Astrocyte (in vitro differentiated cells and primary cell): ENCODE measurements around the gene TSC1.

Experiments used
- CTCF ChIP-seq: IDR thresholded peaks from 2 replicates; pipeline ENCODE4 v1.5.1; 2011; ENCODE audit warnings: low read depth, mild to moderate bottlenecking, inconsistent platforms, low read length, moderate library complexity; ENCODE audit not compliant: insufficient read depth
- EZH2 ChIP-seq: IDR thresholded peaks from 2 replicates; pipeline ENCODE4 v1.6.1; 2012; ENCODE audit warnings: mild to moderate bottlenecking, low read length, inconsistent platforms; ENCODE audit not compliant: insufficient read depth

- TF ChIP-seq CTCF, result no peak
- no peak for TF ChIP-seq EZH2
Measured at GRCh38 chr9:132923346-132923902, 21.0 kb downstream of the TSC1 start.
